Progenitor cell of endocrine pancreas (in vitro differentiated cells): Measurements from ENCODE around the gene CLEC7A. TPM values are rescaled to one million over a fixed set of nuclear protein-coding genes. Genes with fewer than 3 reads are reported as not detected.

ENCODE experiments used
- DNase-seq: peaks from one replicate; pipeline ENCODE4 v3.0.0; 2021; ENCODE audit warnings: low spot score; ENCODE audit not compliant: unreplicated experiment
- H3K27ac Mint-ChIP-seq: 2 replicates; pipeline ENCODE4 v1.8.0; 2021; ENCODE audit warnings: mild to moderate bottlenecking, moderate library complexity, mixed read lengths
- H3K27me3 Mint-ChIP-seq: 2 replicates; pipeline ENCODE4 v1.8.0; 2021; ENCODE audit warnings: mixed read lengths
- H3K36me3 Mint-ChIP-seq: 2 replicates; pipeline ENCODE4 v1.8.0; 2022; ENCODE audit warnings: mixed read lengths; ENCODE audit not compliant: insufficient read depth
- H3K4me1 Mint-ChIP-seq: 2 replicates; pipeline ENCODE4 v1.8.0; 2021; ENCODE audit warnings: low read depth, mixed read lengths
- H3K4me3 Mint-ChIP-seq: 2 replicates; pipeline ENCODE4 v1.8.0; 2021; ENCODE audit warnings: low read depth, mild to moderate bottlenecking, moderate library complexity, mixed read lengths
- H3K9me3 Mint-ChIP-seq: 2 replicates; pipeline ENCODE4 v1.8.0; 2021; ENCODE audit warnings: low read depth, mixed read lengths
- CTCF ChIP-seq: fragments of 200-600 bp; sonication (generic); IDR thresholded peaks from one replicate; pipeline ENCODE4 v1.5.0; 2021; ENCODE audit warnings: antibody characterized with exemption, mild to moderate bottlenecking; ENCODE audit not compliant: unreplicated experiment
- total RNA-seq: library from RNA; stranded (reverse); gene quantifications from 2 replicates; pipeline ENCODE4 v1.2.1, GENCODE V29; 2021

CLEC7A gene
- total RNA-seq, 1 donor from 2014 or later, result not detected

- no peak for DNase-seq
- H3K9me3 Mint-ChIP-seq, result peaks cover 18% of the 10 kb centered on the region
- H3K27ac Mint-ChIP-seq, result no peak overlapping the region
- H3K27me3 Mint-ChIP-seq, result peaks cover 5% of the 10 kb centered on the region
- peaks cover 6% of the 10 kb centered on the region for H3K4me1 Mint-ChIP-seq
- no peak for TF ChIP-seq CTCF
- no peak overlapping the region for H3K4me3 Mint-ChIP-seq
- H3K36me3 Mint-ChIP-seq, result peaks cover 3% of the 10 kb centered on the region
Observed at GRCh38 chr12:10086387-10086786, 43.6 kb downstream of the CLEC7A start.

GRCh38 chr12:10084733-10085132 lies 45.3 kb downstream of the CLEC7A start:
- Mint-ChIP-seq H3K4me1 (peaks cover 6% of the 10 kb centered on the region), H3K36me3 (peaks cover 3% of the 10 kb centered on the region), H3K27ac (no peak overlapping the region), H3K9me3 (peaks cover 18% of the 10 kb centered on the region), H3K27me3 (no peaks in the 10 kb centered on the region), H3K4me3 (no peak overlapping the region)
- no peak for DNase-seq
- TF ChIP-seq CTCF, result no peak

DNA sequence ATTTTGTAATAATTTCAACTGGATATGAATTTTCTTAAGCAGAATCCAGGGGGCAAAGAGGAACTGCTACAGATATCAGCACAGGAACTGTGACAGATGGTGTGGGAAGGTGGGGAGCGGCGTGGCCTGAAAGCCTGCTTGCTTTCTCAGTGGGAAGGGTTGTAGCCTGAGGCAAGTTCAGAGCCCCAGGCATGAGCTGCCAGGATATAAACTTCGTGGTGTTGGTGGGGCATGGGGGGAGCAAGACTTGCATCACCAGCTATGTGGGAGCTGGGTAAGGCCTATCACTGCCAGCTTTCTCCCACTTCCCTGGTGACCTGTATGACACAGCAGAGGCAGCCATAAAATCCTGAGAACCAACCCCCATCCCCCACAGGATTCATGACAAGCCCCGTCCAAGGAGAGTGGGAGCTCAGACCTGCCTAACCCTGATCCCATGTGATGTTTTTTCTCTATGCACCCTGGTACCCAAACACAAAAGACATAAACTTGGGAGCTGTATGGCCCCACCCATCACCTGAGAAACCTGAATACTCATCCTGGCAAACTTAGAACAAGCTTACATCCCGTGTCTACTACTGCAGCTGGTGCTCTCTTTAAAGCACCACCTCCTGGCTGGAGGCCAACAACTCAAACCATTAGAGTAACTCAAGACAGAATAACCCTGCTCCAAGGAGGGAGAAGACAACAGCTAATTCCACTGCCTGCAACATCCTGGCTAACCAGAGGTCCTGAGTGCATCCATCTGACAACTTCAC lies 47.7 kb downstream of the CLEC7A start:
- H3K27ac Mint-ChIP-seq, result no peak overlapping the region
- H3K27me3 Mint-ChIP-seq, result no peaks in the 10 kb centered on the region
- H3K36me3 Mint-ChIP-seq, result peaks cover 3% of the 10 kb centered on the region
- peaks cover 21% of the 10 kb centered on the region for H3K9me3 Mint-ChIP-seq
- H3K4me1 Mint-ChIP-seq, result peaks cover 3% of the 10 kb centered on the region
- TF ChIP-seq CTCF, result no peak
- no peak overlapping the region for H3K4me3 Mint-ChIP-seq
- DNase-seq, result no peak

DNA sequence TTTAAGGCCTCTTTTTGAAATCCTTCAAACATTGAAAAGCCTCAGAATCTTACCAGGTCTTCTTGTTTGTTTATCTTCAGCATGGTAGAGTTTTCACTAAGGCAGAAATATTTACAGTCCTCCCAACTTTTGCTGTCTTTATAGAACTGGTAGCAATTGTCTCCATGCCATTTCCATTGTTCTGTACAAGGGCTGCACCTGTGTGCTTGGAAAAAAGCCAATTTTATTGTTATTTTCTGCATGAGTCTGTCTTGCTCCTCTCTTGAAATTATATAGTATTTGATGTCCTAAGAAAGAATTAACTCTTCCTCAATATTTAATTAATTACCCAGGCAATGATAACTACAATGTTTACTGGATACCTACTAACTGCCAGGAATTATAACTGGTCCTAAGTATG lies 54.5 kb downstream of the CLEC7A start:
- no peak overlapping the region for H3K4me3 Mint-ChIP-seq
- no peak for DNase-seq

DNA sequence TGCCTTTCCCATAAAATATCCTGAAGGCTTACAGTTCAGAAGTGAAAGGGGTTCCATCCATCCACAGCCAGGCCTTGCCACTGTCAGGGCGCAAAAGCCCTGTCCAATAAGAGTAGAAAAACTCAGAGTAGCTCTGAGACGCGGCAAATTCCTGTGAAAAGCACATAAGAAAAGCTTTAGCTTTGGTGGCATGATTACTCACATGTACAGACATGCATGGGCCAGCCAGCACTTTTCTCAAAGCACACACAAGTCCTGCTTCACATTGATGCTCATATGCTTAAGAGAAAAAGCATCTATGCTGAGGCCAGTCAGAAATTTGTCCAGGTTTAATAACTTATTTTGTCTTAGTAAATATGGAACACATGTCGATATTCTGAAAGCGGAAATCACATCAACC lies 56.7 kb downstream of the CLEC7A start:
- Mint-ChIP-seq H3K9me3 (no peaks in the 10 kb centered on the region), H3K36me3 (no peaks in the 10 kb centered on the region), H3K4me1 (peaks cover 2% of the 10 kb centered on the region), H3K27ac (no peak overlapping the region), H3K4me3 (no peak overlapping the region), H3K27me3 (no peaks in the 10 kb centered on the region)
- no peak for DNase-seq
- TF ChIP-seq CTCF, result no peak

More for the DNA sequence above, 54.5 kb downstream of the CLEC7A start:
- Mint-ChIP-seq H3K9me3 (peaks cover 3% of the 10 kb centered on the region), H3K36me3 (no peaks in the 10 kb centered on the region), H3K4me1 (peaks cover 3% of the 10 kb centered on the region), H3K27me3 (no peaks in the 10 kb centered on the region), H3K27ac (no peak overlapping the region)
- no peak for TF ChIP-seq CTCF
